GM19372 (cell line): Measurements from ENCODE around the gene SGIP1.
A peak's percentile ranks its signal among the peaks of the same experiment; 100 is the strongest.
"Not testable (repeated sequence)": the region's sequence is repeated elsewhere in the genome, so short reads cannot be mapped to it uniquely, and the experiment has no call there.

ENCODE experiments used
- ATAC-seq: cut with Tn5 transposase; IDR thresholded peaks from one replicate; pipeline ENCODE4 v1.9.1; 2021; ENCODE audit warnings: mild to moderate bottlenecking, low read depth, moderate library complexity; ENCODE audit not compliant: unreplicated experiment

SGIP1 gene

DNA sequence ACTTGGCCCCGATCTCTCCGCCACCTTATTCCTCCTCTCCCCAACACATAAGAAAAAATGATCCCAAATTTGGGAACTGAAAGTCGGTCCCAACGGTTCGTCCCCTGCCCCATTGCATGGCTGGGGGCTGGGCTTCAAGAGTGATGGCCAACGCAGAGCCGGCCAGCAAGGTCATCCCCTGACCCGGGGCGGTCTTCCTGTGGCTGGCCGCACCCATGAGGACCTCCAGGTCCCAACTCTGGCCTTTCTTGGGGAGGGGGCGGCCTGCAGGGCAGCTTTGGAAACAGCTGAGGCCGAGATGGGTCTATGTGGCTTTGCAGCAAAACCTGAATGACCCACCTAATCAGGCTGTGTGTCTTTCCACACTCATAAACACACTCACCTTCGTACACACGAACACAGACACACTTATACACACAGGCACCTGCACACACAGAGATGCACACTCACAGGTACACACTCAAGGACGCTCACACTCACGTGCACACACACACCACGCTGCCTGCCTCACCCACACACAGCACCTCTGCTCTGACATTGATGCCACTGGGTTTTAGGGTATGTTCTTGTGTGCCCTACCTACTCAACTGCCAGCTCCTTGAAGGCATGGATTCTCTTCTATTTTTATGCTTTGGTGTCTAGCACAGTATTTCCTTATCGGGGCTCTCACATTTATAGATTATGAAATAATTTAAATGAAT lies 218.9 kb downstream of the SGIP1 start:
- ATAC-seq = no peak

DNA sequence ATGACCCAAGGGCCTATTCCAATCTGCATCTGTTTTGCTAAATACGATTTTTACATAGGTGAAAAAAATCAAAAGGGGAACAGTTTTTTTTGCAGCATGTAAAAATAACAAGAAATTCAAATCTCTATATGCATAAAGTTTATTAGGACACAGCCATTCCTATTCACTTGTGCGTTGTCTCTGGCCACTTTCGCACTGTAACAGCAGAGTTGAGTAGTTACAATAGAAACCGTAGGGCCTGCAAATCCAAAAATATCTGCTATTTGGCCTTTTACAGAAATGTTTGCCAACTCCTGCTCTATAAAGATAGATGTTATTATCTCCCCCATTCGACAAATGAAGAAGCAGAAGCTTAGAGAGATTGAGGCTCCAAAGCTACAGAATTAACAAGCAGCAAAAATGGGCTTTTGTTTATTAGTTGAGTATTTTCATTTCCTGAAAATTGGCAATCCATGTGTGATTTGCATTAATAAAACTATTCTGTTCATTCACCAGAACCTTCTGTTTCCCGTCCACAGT lies 223.8 kb downstream of the SGIP1 start:
- peak; percentile 17 for ATAC-seq

DNA sequence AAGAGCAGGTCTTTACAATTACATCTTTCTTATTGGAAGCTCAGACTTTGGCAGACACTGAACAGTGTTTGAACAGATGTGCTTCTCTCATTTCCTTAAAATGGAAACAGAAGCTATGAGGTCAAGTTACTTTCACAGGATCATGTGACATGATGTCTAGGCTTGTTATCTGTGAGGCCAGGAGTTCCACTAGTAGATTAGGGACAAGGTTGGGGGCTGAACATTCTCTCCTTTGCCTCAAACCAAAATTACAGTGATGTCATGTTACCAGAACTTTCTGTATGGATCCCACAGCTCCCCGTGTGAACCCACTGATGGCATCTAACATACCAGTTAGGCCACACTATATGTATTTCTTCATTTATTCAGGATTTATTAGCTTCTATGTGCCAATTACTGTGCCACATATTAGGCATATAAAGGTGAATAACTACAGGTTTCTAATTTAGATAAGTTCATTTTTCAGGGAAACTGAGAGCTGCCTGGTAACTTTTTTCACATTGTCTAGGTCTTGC lies 224.3 kb downstream of the SGIP1 start:
- ATAC-seq = peak; percentile 100

DNA sequence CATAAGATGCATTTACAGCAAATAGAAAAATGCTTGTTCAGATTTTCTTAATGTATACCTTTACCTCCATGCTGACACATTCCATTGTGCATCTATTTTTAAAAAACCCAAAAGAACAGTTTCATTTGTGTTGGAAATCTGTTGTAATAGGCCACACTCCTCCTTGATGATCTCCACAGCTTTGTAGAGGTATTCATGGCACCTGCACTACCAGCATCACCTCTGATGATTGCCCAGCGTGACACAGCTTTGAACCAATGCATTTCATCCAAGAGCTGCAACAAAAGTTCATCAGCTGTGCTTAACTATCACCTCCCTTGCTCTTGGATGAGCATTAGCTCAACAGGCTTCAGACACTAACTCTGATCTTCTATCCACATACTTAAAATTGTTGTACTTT lies 226.6 kb downstream of the SGIP1 start:
- ATAC-seq = no peak

DNA sequence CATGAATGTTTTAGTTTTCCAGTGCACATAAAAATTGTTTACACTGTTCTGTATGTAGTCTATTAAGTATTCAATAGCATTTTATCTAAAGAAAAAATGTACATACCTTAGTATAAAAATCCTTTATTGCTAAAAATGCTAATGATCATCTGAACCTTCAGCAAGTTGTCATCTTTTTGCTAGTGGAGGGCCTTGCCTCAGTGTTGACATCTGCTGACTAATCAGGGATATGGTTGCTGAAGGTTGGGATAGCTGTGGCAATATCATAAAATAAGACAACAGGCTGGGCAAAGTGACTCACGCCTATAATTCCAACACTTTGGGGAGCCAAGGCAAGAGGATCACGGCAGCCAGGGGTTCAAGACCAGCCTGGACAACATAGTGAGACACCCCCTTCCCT lies 227.3 kb downstream of the SGIP1 start:
- no peak for ATAC-seq

DNA sequence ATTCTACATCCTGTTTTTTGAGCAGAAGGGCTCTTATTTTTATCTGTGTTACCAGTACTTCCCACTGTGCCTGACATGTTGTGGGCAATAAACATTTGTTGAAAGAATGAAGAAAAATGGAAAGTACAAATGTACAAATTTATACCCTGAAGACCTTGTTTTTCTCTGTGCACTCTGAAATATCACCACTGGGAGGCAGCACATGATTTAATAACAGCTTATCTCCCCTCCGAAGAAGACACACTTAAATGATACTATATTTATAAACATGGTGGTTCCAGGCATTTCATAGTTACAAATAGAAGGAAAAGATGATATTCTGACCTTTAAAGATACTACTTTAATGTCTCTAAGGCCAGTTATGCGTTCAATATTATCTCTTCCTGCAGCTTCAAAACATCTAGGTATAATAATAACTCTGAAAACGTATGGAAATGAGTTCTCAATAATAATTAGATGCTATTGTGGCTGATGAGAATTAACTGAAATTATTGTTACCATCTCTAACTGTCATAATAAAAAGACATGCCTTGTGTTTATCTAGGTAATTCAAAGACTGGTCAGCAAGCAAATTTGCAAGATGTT lies 231.1 kb downstream of the SGIP1 start:
- peak; percentile 67 for ATAC-seq

DNA sequence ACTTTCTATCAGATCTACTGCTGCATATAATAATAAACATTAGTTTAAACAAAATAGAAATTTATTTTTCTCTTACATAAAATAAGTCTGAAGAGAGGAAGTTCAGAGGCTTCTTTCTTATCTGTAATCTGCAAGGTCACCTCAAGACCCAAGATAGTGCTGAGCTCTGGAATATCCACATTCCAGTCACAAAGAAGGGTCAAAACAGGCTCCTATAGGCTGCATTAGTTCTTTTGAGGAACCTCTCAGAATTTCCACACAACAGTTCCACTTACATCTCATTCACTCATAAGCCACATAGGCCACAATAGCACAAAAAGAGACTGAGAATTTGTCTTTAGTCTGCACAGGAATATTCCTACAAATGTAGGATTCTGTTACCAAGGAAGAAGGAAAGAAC lies 233.7 kb downstream of the SGIP1 start:
- no peak for ATAC-seq

DNA sequence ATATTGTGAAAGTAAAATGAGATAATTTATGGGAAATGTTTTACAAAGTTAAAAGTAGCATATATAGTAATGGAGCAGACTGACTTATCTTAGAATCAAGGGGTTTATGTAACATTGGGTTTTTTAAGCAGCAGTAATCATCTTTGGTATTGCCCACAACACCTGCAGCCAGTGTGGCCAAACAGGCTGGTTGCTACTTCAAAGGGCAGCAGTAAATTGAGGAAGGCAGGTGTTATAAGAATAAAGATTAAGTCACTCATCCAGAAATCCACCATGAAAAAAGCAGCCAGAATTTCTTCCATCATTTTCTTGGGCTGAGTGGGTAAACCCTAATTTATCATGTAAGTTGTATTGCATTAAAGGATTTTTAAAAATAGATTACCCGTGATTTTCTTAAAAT lies 235.0 kb downstream of the SGIP1 start:
- no peak for ATAC-seq

DNA sequence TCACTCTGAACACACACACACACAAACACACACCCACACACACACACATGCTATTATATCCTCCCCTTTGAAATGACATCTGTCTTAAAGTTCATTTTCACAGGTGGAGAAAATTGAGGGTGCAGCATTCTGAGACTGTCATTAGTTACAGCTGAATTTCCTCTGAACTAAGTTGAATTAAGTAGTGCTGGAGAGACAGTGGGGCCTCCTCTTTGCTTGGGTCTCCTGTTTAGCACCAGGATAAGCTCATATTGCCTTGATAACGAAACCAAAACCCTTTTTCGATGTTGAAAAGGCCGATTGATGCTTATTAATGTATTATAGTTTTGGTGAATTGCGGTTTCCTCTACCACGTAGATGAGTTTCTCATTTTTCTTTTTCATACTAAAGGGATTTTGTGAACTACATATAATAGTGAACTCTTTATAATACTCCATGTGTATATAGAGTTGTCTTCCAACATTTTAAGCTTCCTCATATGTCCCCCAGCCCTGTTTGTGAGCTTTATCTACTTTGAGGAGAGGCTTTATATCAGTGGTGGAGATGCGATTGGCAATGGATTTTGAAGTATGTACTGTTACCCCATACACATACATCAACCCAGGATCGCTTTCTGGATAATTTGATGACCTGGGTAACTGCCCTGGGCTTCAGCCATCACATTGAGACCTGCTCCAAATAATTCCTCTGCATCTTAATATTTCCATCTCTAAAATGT lies 235.7 kb downstream of the SGIP1 start:
- ATAC-seq = no peak

DNA sequence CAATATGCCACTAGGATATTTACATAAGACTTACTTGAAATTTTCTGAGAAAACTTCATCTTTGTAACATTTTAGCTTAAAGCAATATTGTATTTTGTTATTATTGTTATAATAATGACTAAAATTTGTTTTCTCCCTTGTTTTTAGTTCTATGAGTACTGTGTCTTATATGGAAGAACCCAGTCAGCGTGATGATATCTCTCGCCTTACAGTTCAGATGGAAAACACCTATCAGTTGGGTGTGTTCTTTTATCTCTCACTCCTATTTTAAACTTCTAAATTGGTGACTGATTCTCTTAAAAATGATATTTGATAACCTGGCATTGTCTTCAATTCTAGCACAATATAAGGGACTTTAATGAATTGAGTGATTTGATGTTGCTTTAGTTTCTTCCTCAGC lies 236.3 kb downstream of the SGIP1 start:
- no peak for ATAC-seq

DNA sequence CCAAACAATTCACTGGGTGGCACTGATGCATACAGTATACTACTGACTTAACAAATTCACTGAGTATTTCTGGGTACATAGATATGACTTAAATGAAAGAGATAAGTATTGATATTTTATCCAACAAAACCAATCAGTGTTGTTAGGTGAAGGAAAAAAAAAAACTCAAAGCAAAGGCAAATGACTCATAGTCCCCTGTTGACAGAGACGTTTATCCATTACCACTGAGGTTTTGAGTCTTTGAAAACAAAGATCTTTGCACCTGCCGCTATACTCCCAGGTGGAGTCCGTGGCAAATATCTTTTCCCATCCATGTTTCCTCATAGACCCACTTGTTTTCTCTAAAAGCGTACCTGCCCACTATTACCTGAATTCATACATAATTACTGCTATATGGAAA lies 236.7 kb downstream of the SGIP1 start:
- no peak for ATAC-seq

DNA sequence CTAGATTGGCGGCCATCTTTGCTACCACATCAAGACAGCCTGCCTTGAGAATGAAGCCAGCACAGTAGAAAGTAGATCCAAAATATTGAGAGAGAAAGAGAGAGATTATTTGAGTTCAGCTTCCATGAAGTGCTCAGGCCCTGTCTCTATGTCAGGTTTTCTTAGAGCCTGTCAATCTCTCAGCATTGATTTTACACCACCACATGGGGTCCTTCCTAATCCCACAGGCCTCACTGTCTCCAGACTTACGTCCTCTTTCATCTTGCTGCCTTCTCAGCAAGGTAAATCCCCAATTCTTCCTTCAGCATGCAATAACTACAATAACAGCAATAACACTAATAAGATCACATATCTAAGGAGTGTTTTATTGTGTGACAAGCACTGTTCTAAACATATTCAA lies 239.3 kb downstream of the SGIP1 start:
- ATAC-seq = no peak

DNA sequence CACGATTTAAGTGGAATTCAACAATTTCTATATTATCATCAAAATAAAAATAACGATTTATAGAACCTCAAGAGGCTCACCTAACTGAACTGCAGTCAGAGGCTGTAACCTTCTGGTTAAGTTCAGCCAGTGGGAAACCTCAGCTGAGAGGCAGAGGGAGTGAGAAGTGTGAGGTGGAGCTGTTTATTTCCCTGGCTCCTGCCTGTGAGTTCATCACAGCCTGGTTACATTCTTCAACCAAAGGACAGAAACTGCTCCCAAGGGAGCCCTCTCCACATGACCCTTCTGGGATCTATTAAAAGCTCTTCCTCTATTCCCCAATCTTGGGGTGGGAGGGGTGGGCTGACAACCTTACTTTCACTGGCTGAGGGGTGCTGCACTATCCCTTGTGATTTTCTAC lies 240.5 kb downstream of the SGIP1 start:
- ATAC-seq = no peak

DNA sequence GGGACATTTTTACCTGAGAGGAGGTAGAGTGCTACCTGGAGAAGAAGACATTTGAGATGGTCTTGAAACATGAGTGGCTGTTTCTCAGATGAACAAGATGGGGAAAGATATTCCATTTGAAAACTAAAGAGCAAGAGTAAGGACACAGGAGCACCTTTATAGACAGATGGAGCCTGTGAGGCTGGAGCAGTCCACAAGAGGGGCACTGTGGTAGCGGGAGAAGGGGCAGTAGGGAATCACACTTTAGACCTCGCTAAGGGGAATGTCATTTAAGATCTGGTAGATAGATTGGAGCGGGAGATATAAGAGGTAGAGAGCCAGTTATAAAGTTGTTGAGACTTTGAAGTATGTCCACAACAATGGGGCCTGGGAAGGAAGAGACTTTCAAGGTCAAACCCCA lies 241.7 kb downstream of the SGIP1 start:
- no peak for ATAC-seq

DNA sequence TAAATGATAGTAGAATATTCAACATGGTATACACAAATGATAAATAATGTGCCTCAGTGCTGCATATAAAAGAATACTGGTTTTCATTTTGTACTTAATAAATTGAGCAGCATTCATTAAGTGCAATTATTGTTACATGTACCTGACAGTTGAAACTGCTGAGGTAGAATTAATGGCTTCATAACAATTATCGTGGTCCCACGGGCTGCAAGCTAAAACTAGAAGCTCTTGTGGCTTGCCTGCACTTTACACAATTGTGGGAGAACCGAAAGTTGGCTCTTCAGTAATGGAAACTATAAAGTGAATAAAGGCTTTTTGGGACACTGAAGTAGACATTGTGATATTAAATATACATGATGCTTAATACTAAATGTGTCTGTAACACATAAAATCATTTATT lies 243.9 kb downstream of the SGIP1 start:
- no peak for ATAC-seq

DNA sequence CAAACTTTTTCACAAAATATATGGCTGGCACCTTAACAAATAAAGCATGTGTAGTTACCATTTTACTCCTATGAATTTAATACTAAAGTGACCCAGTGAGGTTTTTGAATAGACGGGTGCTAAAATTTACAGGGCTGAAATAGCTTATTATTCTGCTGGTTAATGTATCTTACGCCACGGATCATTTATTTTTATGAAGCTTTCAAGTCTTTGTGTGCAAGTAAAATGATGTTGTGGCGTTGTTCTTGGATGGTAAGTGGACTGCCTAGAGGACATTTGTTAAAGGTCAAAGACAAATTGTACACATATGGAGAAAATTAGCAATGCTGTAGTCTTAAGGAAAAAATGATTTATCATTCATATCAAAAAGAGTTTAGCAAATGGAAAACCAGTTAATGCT lies 244.3 kb downstream of the SGIP1 start:
- ATAC-seq = no peak

DNA sequence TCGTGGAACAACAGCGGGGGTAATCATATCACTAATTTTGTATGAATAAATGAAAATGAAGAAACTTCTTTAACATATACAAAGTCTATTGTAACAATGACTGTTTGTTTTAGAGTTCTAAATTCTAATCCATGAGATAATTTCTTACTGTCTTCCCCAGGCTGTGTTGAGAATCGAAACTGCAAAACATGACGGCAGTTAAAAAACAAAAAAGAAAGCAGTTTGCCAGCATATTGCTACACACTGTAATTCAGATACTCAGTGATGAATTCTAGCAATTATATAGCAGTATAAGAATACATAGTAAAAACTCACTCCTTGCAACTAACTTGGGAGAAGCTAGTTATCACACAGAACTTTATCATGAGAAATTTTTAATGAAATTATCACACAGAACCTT lies 245.0 kb downstream of the SGIP1 start:
- no peak for ATAC-seq

DNA sequence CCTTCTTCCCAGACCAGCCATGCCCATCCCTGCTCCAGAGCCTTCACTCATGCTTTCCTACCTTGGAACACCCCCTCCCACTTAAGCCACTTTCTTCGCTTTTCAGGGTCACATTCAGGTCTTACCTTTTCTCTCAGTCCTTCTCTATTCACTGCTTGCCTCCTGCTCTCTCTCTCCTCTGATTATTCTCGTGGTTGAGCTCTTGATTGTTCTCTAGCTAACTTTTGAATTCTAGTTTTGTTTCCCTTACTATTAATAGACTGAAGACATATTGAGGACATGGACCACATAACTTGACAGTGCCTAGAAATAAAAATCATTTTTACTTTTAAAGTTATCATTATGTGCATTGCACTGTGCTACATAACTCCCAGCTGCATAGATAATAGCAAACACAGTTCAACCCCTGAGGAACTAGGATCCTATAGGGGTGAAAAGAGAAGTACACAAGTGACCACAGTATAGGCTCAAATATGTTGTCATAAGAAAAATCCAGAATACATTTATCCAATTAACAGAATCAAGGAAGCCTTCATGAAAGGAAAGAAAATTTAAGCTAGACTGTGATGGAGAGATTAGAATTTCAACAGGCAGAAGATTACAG lies 245.6 kb downstream of the SGIP1 start:
- ATAC-seq = no peak

DNA sequence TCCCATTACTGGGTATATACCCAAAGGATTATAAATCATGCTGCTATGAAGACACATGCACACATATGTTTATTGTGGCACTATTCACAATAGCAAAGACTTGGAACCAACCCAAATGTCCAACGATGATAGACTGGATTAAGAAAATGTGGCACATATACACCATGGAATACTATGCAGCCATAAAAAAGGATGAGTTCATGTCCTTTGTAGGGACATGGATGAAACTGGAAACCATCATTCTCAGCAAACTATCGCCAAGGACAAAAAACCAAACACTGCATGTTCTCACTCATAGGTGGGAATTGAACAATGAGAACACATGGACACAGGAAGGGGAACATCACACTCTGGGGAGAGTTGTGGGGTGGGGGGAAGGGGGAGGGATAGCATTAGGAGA lies 251.8 kb downstream of the SGIP1 start:
- not testable (repeated sequence) for ATAC-seq

DNA sequence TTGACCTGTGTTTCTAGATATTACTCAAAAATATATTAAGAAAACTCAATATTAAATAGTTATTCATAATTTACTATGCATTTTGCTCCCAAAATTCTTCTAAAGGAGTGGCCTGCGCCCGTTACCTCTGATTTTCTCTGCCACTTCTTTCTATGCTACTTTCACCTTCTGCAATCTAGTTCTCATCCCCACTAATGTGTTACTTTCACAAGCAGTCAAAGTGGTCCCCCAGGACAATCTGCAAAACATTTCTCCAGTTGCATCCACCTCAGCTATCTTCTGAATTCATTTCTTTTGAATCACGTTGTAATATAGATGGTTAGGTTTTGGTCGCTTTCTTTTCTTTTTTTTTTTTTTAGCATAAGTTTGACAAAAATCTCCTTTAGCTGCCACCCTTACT lies 253.7 kb downstream of the SGIP1 start:
- ATAC-seq = no peak
